GM19372 (cell line): Measurements from ENCODE around the gene MCC.

ENCODE experiments used
- ATAC-seq: cut with Tn5 transposase; IDR thresholded peaks from one replicate; pipeline ENCODE4 v1.9.1; 2021; ENCODE audit warnings: mild to moderate bottlenecking, low read depth, moderate library complexity; ENCODE audit not compliant: unreplicated experiment

MCC gene

DNA sequence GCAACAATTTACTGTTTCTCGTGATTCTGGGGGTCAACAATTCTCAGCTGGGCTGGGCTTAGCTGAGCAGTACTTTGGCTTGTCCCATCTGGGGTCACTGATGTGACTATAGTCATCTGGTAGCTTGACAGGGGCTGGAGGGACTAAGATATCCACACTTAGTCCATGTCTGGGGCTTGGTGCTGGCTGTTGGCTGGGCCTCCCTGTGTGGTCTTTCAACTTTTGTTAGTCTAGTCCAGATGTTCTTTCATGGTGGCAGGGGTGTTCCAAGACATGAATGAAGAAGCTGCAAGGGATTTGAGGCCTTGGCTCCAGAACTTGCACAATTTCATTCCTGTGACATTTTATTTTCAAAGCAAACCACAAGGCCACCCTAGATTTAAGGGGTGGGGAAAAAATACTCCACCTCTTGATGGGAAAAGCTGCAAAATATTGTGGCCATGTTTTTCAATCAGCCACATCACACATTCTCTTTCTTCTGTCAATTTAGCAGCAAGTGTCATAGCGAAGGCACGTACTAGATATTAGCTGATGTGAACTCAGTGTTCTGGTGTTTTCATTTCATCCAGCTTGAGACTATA, 112.7 kb downstream of the MCC start:
- ATAC-seq = no peak

DNA sequence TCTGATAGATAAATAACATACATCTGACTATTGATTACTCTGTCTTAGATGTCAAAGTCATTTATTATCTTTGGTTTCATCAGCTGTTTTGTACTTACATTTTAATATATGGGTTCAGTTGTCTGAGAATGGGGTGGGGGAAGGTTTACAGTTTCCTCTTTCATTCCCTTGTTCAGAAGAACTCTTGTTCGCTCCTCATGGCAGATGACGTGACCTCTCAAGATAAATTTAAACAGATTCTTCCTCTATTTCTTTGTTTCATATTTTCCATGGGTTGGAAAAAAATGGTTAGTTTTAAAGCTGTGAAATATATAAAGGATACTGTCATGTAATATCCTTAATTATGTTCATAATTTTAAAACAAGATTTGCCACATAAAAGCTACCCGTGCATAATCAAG, 114.8 kb downstream of the MCC start:
- no peak for ATAC-seq

DNA sequence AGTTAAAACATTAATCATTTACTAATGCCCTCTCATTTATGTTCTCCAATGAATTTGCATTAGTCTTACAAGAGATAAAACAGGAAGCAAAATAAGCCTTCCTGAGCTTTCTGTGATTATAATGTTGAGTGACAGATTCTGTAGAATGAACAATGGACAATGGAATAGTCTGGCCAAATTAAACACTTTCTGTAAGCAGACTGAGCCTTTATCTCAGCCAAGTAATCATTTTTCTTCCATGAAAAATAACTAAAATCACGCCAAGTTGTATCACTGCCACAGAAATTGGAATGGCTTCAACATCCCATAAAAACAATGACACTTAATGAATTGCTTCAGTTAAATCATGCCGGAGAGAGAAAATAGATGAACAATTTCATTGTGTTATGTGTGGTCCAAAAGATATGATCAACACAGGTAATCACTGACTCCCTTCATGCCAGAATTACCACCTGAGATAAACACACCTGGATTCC, 116.5 kb downstream of the MCC start:
- ATAC-seq = no peak

DNA sequence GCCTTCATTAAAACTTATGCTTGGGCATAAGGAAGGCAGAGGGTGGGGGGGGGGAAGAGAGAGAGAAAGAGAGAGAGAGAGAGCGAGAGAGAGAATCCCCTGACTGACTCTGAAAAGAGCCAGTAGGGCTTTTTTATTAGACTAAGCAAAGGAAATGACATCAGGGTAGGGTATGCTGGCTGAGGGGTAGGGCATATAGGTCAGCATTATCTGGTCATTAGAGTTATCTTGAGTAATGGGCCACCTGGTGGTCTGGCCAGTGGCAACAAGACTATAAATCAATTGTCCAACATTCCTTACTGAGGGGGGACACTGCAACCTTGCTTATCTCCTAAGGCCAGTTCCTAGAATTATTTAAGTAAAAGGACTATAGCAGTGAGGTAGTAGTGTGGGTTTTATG, 120.7 kb downstream of the MCC start:
- no peak for ATAC-seq

DNA sequence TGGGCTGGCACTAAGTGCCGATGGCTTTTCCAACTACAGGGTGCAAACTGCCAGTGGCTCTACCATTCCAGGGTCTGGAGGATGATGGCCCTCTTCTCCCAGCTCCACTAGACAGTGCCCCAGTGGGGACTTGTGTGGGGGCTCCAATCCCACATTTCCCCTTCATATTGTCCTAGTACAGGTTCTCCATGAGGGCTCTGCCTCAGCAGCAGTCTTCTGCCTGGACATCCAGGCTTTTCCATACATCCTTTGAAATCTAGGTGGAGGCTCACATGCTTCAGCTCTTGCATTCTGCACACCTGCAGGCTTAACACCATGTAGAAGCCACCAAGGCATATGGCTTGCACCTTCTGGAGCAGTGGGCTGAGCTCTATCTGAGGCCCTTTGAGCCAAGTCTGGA, 123.8 kb downstream of the MCC start:
- no peak for ATAC-seq

DNA sequence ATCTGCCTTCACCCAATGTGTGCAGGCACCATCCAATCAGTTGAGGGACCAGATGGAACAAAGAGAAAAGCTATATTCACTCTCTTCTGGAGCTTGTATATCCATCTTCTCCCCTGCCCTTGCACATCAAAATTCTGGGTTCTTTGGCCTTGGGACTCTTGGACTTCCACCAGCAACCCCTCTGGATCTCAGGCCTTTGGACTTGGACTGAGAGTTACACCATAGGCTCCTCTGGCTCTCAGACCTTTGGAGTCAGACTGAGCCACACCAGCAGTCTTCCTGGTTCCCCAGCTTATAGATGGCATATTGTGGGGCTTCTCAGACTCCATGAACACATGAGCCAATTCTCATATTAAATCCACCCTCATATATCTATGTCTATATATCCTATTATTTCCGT, 126.6 kb downstream of the MCC start:
- ATAC-seq = no peak

DNA sequence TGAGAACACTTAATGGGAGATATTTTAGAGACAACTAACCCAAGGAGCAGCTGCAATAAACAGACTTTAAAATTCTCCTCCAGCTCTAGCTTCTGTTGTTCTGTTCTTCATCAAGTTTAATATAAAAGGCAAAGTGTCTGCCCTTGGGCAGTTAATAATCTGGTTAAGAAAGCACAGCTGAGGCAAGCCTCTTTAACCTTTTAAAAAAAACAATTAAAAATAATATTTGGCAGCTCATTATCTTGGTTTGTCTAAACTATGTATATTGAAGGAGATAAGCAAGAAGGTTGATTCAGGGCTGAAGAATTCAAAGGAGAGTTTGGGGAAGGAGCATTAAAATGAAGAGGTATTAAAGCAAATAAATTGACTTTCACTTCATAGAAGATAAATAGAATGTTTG, 128.8 kb downstream of the MCC start:
- no peak for ATAC-seq

DNA sequence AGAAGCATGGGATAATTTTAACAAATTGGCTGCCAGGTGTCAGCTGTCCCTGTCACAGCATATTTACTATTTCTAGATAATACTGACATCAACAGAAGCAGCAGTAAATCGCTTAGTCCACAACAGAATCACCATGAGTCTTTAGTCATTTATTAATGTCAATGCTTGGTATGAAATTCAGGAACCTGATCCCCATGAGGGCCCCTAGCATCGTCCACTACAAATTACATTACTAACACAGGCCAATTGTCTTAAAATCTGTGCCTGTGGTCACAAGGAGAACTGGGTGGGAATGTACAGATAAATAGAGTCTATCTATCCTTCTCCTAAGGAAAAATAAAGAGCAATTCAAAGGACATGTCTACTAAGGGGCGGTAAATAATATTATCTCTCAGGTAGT, 129.6 kb downstream of the MCC start:
- no peak for ATAC-seq

DNA sequence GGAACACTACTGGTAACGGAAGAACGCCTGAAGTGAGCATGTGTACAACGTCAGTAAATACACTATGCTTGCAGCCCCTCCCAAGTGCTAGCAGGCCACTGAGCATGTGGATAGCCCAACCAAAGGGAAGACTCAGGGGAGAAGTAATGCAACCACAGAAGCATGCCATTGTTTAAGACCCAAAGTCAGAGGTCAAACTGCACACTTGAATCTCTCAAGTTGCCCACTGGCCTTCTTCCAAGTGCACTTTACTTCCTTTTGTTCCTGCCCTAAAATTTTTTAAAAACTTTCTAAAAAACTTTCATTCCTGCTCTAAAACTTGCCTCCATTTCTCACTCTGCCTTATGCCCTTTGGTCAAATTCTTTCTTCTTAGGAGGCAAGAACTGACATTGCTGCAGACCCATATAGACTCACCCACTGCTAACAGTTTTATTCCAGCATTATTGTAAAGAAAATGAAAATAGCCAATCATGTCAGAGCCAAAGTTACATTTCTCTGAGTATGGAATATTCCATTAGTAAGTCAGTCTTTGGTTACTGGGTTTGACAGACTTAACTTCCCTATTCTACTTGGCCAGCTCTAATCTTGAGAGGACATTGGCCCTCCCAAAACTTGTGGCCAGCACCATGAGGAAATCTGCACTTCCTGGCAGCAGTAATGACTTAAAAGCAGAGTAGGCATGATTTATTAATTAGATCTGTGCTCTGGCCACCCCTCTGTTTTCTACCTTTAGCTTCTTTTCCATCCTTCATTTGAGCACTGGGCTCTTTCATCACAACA, 130.4 kb downstream of the MCC start:
- no peak for ATAC-seq

DNA sequence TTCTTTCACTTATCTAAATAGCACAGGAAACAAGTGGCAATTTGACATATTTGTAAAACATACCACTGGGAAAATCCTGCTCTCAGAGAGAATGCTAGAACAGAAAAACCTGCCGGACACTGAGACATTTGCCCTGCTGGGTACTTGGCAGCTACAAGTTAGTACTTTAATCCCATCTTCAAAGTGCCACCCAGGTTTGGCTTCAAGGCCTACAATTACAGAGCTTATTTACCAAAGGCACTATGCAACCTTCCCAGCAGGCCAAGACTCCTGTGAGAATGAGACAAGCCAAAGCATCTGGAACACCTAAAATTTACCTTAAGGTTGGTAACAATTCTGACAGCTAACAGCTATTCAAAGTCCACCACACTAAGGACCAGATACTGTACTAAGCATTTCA, 131.8 kb downstream of the MCC start:
- no peak for ATAC-seq

DNA sequence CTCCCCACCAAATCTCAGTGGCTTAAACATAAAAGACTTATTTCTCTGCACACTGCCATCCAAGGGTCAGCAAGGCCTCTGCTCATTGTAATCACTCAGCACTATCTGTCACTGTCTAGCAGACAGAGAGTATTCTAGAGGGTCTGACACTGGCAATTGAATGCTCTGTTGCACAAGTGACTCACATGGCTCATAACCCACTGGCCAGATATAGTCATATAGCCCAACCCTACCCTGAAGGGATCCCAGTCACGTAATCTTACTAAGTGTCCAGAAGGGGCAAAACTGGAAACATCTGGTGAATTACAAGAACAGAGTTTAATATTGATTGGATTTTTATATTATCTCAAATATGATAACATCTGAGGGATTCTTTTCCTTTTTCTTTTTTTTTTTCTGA, 134.2 kb downstream of the MCC start:
- ATAC-seq = no peak

DNA sequence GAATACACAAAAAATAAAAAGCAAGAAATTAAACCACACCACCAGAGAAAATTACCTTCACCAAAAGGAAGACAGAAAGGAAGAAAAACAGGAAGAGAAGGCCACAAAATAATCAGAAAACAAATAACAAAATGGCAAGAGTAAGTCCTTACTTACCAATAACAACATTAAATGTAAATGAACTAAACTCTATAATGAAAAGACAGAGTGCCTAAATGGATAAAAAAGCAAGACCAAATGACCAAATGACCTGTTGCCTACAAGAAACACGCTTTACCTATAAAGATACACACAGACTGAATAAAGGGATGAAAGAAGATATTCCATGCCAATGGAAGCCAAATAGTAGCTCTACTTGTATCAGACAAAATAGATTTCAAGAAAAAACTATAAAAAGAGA, 140.7 kb downstream of the MCC start:
- no peak for ATAC-seq

DNA sequence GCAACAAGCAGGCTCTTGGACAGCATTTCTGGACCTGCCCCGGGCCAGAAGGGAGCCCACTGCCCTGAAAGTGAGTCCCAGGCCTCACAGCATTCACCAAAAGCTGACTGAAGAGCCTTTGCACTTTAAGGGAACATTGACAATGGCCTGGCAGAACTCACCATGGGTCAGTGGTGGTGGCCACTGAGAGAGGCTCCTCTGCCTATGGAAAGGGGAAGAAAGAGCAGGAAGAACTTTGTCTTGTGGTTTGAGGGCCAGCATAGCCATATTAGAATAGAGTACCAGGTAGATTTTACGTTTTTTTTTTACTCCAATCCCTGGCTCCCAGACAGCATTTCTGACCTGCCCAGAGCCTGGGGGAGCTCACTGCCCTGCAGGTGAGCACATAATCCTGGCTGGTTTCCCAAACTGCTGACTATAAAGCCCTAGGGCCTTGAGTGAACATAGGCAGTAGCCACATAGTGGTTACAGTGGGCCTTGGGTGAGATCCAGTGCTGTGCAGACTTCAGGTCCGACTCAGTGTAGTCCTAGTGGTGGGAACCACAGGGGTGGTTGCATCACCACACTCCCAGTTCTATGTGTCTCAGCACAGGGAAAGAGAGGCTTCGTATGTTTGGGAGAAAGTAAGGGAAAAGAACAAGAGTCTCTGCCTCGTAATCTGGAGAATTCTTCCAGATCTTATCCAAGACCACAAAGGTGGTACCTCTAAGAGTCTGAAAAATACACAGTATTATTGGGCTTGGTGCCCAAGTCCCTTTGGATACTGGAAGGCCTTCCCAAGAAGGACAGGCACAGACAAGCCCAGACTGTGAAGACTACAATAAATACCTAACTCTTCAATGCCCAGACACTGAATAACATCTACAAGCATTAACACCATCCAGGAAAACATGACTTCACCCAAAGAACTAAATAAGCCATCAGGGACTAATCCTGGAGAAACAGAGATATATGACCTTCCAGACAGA, 143.0 kb downstream of the MCC start:
- ATAC-seq = no peak

DNA sequence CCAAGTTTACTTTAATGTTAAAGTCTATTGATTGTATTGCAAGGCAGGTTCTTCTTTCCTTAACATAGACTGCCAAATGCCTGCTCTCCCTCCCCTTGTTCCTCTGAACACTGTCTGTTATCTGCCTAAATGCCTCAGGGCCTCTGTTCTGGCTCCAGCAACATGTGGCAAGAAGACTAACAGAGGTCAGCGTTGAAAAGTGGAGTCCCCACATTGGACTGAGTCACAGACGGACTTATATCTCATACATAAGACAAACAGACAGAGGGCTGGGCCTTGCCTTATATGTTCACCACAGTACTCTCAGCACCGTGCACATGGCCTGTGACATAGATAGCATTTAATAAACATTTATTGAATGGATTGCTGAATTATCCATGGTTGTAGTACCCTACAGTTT, 144.9 kb downstream of the MCC start:
- ATAC-seq = no peak

DNA sequence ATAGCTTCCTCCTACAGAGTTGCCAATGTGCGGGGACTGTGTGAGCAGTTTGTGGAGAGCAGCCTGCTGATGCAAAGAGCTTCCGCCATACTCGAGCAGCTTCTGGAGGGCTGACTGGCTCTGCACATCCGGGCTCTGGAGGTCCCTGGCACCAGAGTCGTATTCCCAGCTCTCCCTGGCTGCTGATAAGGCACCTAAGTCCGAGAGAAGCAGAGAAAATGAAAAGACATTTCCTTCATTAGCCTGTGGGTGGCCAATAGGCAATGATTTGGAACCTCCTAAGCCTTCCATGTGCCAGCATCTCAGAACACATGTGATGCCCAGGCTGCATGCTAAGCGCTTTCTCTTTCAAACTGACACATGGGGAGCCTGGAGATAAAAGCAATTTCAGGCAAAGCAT, 147.7 kb downstream of the MCC start:
- no peak for ATAC-seq

DNA sequence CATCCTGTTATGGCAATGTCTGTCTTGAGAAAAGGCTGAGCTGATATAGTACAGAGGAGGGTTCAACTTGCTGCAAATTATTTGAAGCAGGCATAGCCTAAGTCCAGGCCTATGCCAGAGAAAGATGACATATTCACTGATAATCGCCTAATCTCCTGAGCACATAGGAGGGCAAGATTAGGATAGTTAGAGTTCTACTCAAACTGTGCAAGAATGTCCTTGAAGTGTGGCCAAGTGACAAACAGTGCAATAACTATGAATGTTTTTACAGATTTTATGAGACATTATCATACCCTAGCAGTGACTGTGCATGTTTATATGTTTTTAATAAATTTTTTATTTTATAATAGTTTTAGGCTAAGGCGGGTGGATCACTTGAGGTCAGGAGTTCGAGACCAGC, 149.6 kb downstream of the MCC start:
- ATAC-seq = no peak

DNA sequence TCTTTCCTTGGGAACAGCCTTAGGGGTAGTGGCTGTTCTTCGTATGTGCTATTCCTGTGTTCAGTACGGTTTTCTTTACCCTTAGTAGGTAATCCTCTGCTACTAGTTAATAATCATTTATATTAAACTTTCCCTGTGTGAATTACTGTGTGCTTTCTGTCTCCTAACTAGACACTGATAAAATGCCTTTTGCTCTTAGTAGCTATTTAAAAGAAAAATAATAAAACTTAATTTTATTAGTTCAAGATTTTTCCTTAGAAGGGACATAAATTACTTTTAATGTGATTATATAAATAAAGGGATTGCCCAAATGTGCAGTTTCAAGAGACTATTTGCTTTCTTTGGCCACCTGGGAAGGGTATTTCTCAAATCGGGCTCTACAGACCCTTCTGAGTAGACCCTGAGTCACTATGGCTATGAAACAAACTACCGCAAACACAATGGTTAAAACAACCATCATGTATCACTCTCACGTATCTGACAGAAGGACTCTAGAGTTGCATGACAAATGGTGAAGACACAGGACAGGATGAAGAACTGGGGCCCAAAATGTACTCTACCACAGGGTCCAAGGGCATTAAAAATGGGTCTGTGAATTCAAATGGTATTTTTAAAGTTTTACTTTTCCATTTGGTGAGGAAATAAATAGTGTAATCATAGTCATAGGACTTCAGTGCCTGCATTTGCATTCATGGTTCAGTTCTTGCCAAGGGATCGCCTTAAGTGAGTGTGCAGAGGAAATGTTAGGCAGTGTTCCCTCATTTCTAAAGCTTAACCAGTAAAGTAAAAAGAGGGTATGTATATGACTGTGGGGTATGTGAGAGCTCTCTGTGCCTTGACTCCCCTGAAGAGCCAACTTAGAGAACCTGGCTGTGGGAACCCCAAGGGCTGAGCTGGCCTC, 150.5 kb downstream of the MCC start:
- no peak for ATAC-seq

DNA sequence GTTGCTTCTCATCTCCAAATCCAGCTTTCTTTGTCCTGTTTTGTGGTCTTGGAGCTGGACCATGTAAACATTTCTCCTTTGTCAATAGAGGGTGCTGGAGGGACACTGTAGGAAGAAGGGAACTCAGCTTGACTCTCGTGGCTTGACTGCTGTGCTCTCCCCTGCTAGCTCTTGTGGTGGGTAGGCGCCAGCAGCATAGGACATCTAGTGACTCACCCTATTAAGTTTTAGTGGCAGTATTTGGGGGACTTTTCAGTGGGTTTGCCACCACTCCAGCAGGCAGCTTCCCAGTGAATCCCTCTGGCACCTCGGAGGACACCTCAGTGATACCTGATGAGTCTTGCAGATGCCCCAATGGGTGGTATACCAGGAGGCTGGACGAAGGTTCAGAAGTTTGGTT, 151.3 kb downstream of the MCC start:
- no peak for ATAC-seq

DNA sequence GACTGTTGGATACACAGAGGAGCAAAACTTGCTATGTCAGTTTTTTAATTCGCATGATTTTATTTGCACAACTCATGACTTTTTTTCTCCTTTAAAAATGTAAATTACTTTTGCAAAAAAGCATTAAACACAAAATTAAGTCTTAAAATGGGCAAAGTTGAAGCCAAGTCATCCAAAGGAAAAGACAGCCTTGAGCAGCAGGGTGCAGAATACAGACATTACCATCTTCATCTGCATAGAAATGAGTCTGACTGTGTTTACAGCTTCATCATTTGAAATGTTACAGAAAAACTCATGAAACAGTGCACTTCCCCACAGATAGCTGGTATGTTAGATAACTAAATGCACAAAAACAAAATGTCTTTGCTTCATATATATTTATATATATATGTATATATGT, 154.8 kb downstream of the MCC start:
- ATAC-seq = no peak

DNA sequence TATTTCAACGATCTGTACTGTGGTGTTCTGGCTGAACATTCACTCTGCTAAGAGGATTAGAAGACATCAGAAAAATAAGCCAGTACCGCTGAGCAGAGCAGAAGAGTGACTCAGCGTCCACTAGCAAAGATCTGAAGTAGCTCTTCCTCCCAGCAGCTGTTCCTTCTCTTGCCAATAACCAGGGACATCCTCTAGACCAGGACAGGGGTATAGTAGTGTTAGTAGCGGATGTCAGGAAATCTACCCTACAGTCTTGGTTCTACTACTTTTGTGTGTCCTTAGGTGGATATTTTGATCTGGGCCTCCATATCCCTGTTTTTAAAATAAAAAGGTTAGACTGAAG, 157.1 kb downstream of the MCC start:
- ATAC-seq = no peak
